ENCODE results near the gene FLT1.

The FLT1 gene

DNA sequence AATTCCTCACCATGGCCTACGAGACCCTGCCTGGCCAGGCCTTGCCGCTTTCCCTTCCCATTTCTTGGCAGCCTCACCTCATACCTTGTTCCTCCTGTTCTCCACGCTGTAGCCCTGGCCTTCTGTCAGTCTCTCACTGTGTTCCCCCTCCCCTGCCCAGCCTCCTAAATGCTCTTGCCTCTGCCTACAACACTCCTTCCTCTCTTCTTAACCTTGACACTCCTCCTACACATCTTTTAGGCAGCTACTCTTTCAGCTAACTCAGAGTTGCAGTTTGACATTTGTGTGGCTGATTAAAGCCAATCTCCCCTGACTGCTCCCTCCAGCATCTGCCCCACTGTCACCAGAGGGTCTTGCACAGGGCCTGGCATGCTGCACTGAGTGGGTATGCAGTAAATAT, 150.8 kb downstream of the FLT1 start:
- DNase-seq (ENCODE audit: low read depth), result no peak

DNA sequence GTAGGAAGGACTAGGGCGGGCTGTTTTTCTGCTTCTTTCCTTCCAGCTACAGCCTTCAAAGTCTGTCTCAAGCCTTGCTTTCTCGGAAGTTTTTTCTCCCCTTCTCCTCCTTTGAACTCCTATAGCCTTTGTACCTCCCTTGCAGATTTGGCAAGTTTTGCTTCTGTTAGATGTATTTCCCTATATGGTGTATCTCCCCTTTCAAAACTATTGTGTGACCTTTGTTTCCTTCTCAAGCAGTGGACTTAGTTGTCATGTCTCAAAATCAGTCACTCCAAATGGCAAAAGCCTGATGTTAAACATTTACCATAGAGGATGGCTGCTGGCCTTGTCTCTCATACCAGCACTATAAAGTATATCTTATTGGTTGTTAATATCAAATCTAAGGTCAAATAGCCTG, 152.7 kb downstream of the FLT1 start:
- DNase-seq (ENCODE audit: low read depth), result no peak

DNA sequence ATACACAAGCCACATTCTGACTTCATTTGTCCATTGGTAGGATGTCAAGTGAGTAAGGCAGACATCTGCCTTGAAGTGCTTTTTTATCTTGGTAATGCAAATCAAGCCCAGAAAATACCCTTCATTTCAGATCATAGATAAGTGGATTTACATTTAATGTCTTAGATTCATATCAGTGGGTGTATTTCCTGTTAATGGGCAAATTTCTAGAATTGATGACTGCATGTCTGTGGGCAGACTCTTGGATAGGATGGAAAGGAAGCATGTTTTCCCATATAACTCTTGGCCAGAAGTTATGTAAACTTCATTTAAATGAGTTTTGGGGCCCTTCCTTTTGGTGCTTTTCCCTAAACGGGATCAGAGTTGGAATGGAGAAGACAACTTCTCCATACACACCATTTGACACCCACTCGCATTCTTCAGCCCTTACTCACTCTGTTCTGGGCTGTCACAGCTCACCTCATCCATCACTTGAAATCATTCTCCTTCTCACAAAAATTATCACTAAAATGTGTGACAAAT, 154.6 kb downstream of the FLT1 start:
- DNase-seq (ENCODE audit: low read depth), result no peak

DNA sequence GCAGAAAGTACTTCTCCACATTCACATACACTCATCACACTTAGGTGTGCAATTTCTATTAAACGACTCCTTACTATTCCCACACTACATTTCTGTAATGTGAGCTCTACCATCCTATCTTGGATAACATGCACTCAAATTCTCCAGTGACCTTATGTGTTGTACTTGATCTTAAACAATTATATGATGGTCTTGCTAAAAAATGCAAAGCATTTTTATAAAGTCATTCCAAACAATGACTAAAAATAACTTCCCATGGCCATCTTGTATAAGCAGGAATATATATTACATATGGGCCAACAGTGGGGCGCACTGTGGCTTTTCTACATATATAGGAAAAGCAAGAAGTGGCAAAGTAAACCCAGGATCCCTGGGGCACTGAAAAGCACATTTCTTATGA, 155.5 kb downstream of the FLT1 start:
- peak; percentile 39 for DNase-seq (ENCODE audit: low read depth)

DNA sequence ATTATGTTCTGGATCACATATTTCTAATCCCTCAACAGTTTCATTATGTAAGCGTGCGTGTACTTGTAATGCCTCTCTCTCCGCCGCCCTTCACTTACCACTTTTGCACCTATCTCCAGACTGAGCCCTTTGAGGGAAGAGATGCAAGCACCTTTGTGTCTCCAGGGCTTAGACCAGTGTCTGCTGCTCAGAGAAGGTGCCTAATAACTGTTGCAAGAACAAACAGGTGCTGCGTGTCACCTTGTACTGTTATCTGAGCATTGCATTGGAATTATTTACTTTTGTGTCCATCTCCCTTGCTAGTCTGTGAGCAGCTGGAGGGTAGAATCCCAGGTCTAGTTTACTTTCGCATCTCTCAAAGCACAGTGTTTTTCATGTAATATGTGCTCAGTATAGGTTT, 156.2 kb downstream of the FLT1 start:
- DNase-seq (ENCODE audit: low read depth), result no peak

DNA sequence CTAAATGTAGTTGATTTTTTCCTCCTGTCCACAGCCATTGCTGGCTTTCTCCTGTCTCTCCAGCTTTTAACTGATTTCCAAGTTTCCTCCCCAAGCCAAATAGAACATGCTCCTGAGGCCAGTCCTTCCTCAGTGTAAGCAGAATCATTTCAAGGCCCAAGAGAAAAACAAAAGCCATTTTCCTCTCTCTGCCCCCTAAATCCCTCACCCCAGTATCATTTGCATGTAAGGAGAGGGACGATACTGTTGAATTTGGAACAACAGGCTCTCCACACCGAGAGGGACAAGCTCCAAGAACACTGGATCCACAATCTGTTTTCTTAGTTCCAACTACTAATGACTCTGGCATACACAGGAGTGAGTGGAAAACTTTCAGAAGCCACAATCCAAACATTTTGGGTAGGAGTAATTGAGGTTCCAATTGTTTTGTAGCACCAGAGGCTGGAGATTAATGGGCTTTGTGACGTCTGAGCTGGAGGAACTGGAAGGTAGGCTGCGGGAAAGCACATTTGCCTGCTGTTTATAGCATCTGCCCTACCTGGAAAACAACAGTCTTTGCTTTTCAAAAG, 156.8 kb downstream of the FLT1 start:
- no peak for DNase-seq (ENCODE audit: low read depth)

DNA sequence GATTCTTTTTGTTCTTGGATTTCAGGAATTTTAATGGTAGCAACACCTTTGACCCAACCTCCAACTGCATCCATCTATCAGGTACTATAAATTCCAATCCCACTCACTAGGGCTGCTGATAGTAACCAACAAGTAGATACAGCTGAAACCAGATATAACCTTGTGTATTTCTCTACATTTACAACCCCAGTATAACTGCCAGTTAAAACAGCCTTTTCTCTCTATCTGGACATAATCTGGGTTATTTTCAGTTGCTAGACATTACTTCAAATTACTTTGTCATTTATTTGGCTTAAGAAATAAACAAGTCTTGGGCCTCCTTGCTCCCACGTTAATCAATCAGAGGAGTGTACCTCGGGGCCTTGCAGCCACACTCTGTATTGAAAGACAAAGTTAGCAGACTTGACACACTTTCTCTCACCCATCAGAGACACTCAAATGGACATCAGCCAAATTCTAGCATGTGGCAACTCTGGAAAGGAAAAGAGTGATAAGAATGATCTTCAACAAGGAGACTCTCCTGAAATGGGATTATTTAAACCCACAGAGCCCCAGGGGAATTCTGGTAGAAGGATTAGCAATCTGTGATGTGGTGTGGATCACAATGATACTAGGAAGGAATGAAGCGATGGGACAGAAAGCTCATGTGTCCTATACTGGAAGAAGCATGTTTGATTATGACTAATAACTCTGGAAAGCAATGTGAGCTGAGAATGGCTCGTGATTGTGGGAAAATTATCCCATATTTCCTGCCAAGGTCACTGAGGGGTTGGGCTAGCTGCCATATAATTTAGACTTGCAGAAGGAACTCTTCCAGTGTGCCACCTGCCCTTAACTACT, 157.5 kb downstream of the FLT1 start:
- peak; percentile 82 for DNase-seq (ENCODE audit: low read depth)

DNA sequence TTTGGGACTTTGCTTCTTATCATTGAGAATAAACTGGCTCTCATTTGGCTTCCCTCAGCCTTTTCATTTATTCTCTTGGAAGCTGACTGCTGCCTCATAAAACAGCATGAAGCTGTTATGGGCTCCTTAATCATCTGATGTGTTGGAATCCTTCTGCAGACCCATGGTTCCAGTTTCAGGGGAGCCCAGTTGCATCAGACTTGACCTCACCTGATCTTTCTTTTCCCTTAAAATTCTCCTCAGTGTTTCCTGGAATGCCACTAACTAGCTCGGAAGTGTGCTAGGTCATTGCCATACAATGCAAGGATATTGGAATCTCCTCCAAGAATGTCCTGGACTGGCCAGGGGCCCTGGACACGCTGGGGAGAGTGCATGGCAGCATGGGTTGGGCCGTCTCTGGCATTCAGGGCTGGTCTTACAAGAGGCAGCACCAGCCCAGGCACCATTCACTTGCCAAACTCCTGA, 158.7 kb downstream of the FLT1 start:
- no peak for DNase-seq (ENCODE audit: low read depth)

DNA sequence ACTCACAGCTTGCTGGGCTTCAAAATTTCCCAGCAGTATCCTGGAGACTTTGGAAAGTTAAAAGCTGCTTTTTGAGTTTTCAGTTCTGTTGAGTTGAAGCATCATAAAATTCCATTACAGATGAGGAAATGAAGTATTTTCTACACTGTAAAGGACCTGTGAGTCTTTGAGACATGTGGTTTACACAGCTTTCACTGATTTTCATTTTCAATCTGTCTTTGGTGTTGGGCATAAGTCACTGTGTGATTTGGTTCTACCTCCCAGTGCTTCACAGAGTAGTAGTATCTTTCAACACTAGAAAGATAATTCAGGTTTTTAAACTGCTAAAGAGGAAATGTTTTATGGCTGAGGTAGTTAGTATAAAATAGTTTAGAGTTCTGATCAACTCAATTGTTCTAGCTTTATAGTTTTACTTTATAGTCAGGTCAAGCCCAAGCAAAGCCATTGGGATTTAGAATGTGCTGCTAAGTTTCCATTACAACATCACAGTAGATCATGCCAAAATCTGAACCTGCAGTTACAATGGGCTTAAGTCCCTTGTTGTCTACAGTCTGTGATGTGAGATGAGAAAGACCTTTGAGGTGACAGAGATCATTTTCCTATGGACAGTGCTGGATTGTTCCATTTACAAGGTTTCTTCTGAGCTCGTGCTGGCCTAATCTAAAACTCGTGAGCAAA, 161.6 kb downstream of the FLT1 start:
- DNase-seq (ENCODE audit: low read depth), result no peak

DNA sequence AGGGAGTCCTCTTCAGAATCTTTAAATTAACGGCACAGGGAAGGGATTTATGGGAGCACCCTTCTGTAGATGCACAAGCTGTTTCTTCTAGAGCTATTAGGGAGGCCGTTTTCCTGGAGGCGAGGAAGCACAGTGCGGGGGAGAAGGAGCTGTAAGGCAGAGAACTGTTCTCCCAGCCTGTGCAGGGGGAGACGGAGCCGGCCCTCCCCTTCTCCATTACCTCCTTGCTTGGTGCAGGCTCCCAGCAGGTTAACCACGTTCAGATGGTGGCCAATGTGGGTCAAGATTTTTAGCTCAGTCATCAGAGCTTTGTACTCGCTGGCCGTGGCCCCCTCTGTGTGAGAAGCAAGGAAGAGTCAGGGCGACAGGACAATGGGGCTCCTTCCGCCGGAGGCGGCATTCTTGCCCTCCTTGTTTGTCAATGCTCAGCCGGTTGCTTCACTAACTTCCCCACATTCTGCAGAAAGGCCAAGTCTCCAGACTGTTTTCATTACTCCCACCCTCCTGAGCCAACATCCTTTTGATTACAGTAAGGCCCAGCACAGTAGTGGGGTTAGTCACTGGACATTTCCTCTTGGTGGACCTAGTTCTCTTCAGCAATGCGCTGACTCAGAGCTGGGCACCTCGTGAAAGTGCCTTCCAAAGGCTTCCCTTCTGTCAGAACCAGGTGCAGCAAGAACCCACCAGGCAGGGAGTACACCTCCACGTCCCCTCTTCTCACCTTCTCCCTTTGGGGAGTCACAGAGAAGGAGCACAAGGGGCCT, 165.4 kb downstream of the FLT1 start:
- DNase-seq (ENCODE audit: low read depth), result peak; percentile 95

DNA sequence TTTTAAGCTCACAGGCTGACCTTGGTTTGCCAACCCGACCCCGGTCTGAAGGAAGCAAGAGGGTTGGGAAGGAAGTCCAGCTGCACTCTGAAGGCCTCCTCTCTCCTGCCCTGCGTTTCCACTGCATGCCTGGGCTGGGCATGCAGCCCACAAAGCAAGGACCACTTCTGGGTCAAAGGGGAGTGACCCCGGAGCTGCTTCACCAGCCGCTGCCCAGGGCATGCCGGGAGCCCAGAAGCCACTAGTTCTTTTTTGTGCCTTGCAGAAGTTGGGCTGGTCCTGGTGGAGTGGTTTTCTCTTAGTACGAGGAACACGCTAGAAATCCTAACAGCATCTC, 166.7 kb downstream of the FLT1 start:
- no peak for DNase-seq (ENCODE audit: low read depth)

DNA sequence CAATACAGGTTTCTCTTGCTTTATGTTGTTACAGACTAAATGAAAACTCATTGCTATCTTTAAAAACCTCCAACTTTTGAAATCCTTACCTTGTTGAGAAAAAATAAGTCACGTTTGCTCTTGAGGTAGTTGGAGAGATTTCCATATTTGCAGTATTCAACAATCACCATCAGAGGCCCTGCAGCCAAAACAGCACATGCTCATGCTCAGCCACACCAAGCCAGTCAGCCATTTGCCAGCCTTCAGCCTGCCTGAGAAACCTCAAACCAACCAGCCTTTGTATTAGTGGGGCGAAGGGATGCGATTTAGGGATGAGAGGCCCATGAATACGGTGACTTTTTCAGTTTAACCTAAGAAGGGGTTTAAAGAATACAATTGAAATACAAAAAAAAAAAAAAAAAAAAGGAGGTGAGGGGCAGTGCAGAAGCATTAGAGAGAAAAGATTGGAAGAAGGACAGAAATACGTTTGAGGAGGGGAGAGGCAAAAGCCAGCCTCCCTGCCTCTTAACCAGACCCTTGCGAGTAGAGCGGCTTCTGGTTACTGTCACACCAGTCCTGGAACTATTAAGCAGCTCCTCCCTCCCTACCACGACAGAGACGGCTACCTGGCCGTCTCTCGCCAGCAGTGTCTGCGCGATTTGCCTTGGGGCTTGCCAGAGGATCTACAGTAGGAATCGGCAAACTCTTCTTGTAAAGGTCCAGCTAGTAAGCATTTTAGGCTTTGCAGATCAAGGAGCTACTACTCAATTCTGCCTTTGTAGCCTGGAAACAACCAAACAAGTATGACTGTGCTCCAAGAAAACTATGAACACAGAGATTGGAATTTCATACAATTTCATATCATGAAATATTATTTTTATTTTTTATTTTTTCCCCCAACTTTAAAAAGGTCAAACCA, 167.3 kb downstream of the FLT1 start:
- peak; percentile 36 for DNase-seq (ENCODE audit: low read depth)

DNA sequence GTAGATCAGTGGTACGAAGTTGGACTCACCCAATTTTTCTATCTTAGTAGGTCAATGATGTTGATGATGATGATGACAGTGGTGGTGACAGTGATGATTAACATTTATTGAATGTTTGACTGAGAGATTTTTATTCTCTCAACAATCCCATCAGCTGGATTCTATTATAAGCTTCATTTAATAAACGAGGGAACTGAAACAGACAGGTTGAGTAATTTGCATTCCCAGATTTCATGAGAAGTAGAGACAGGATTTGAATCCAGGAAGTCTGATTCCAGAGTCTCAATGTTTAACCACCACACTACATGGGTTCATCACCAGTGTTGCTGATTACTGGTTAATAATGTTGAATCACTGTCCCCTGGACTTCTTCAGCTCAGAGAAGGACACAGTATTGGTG, 168.9 kb downstream of the FLT1 start:
- no peak for DNase-seq (ENCODE audit: low read depth)

DNA sequence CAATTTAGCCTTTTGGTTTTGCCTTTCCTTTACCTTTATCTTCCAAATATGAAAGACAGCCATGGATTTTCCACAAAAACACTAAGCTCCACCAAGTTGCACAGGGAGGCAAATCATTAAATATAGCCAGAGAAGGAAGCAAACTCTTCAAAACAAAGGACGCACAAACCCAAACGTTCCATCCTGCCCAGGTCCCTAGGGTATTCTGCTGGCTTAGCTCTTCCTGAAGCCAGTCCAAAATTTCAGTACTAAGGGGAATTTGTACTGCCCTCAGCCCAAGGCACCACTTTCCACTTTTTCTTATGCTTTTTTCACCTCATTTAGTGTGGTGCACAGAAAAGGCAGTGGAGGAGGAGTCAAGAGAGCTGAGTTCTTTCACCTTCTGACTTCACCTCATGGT, 169.9 kb downstream of the FLT1 start:
- peak; percentile 65 for DNase-seq (ENCODE audit: low read depth)

DNA sequence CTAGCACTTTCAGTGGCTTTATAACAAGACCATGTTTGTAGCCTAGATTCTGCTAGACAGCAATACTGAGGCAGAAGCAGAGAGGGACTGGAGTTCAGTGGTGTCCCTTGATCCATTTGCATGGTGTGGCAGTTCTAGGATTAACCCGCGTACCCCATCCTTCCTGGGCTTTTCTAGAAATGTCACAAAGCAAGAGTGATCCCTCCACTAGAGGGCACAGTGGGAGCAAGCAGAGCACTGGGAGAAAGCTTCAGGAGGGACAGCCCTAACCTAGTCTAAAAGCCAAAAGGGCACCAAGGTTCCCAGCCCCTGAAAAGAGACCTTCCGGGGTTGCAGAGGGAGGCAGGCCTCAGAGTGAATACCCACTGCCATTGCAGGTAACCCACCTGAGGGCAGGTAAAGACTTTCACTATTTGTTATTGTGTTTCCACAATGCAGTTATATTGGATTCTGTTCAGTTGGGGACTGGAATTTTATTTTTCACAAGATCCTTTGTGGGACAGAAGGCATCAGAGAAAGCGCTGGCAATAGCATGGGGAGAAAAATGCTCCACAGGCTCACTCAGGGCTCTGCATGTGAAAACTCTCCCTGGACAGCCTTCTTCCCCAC, 170.6 kb downstream of the FLT1 start:
- DNase-seq (ENCODE audit: low read depth), result peak; percentile 62

DNA sequence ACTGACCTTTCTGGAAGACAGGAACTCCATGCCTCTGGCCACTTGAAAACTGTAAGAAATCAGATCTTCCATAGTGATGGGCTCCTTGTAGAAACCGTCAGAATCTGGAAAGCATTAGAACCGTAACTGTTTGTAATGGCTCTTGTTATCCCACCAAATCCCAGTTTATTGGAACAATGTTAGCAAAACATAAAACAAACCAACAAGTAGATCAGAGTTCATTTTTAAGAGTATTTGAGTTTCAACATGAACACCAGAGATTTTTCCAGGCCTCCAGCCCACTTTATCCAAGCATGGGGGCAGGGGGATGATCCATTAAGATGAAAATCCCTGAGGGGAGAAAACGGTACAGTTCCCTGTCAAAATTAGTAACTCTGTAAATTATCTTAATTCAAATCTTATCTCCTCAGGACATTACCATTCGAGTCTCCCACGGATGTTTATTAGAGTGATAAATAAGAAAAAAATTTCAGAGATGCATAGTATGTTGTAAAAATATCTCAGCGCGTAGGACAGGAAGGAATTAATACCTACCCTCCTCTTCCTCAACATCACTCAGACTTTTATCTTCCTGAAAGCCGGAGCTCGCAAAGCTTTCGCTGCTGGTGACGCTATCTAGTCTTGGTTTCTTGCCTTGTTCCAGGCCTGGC, 172.5 kb downstream of the FLT1 start:
- peak; percentile 24 for DNase-seq (ENCODE audit: low read depth)

DNA sequence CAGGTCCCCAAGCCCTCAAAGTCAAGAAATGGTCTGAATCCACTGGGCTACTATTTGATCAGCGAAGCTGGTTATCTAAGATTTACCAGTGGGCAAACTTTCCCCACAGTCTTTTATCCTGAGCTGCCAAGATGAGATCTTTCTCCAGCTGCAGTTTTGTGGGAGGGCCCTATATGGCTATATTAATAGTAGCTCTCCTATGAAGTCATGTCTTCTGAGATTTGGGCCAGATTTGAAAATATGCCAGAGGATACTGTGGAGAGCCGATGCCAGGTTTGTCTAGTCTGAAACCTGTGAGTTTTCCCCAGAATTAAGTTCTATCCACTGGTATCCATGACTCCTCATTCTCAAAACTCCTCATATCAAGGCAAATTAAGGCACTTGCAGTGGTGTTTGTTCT, 173.2 kb downstream of the FLT1 start:
- DNase-seq (ENCODE audit: low read depth), result no peak

DNA sequence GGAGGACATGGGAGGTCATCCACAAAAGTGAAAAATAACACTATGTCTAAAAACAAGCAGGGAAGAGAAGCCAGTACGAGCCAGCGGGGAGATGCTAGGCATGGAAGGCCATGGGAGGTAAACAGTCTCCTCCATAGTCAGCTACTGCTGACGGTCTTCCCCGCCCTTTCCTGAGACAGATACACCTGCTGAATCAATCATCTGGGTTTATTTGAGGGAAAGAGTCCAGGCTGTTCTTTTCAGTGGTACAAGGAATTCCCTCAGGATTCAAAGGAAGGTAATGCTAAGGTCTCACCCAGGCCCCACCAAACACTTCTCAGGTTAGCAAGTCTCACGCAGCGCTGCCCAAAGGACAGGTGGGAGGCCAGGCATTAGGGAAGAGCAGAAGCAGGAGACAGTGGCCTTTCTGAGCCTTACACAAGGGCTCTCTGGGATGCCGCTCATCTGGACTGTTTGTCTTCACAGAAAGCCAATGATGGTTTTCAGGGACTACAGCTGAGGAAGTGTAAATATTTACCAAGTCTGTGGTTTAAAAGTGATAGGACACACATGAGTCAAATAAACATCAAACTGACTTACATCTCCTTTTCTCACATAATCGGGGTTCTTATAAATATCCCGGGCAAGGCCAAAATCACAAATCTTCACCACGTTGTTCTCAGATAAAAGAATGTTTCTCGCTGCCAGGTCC, 173.9 kb downstream of the FLT1 start:
- DNase-seq (ENCODE audit: low read depth), result peak; percentile 21

DNA sequence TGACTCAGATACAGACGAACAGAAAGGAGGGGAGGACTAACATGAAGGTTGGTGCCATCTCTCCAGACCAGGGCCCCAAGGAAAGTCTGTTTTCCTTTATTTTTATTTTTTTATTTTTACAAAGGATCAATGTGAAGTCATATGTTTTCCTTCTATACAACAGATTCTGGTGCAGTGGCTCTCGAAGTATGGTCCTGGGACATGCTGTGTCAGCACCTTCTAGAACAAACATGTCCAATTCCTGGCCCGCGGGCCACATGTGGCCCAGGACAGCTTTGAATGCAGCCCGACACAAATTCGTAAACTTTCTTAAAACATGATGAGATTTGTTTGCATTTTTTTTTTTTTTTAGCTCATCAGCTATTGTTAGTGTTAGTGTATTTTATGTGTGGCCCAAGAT, 174.7 kb downstream of the FLT1 start:
- DNase-seq (ENCODE audit: low read depth), result no peak

DNA sequence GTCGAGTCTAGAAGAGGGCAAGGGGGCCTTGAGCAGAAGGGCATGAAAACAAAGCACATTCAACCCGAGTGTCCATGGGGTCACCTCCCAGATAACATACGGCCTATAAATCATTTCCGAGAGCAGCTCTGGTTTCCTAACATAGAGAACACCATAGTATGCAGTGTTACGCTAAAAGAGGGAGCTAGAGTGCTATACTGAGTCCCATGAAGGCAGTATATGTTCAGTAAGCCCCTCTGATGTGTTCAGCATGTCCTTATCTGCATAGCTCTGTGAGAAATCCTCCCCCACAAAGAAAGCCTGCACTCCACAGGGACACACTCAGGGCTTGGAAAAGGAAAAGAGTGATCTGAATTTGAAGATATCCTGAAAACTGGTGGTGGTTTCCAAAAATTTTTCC, 175.4 kb downstream of the FLT1 start:
- no peak for DNase-seq (ENCODE audit: low read depth)
